Cardiac atrium fibroblast (primary cell): ENCODE data around the gene HOXC4. TPM values are rescaled to one million over a fixed set of nuclear protein-coding genes. Genes with fewer than 3 reads are reported as not detected.

Experiments
- total RNA-seq: library from RNA; depleted of rRNA; stranded (reverse); fragments of >200 nt; gene quantifications from 2 replicates; pipeline ENCODE4 v1.2.3, GENCODE V29; 2015

The HOXC4 gene
- total RNA-seq = not detected in 2 replicates

DNA sequence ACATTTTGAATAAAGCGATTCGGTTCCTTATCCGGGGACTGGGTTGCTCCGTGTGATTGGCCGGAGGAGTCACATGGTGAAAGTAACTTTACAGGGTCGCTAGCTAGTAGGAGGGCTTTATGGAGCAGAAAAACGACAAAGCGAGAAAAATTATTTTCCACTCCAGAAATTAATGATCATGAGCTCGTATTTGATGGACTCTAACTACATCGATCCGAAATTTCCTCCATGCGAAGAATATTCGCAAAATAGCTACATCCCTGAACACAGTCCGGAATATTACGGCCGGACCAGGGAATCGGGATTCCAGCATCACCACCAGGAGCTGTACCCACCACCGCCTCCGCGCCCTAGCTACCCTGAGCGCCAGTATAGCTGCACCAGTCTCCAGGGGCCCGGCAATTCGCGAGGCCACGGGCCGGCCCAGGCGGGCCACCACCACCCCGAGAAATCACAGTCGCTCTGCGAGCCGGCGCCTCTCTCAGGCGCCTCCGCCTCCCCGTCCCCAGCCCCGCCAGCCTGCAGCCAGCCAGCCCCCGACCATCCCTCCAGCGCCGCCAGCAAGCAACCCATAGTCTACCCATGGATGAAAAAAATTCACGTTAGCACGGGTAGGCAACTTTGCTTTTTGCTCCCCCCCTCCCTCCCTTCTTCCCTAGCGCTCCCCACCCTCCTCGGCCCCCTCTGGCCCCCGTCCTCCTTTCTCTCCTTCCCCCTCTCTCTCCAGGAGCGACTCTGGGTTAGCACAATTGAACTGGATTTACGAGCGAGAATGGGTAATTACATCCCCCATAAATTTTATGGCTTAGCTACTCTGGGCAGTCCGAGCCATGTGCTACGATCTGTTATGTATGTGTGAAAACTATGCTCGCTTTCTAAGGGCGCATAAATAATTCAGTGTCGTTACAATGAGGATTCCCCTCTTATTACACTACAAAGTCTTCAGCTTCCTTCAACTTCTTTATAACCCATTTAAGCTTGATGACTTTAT, at the start of gene HOXC4:
TSS of gene HOXC4 (plus strand) at position 85 of the 991 bp plus-strand sequence. CDS start at position 173, 88 bp downstream.

DNA sequence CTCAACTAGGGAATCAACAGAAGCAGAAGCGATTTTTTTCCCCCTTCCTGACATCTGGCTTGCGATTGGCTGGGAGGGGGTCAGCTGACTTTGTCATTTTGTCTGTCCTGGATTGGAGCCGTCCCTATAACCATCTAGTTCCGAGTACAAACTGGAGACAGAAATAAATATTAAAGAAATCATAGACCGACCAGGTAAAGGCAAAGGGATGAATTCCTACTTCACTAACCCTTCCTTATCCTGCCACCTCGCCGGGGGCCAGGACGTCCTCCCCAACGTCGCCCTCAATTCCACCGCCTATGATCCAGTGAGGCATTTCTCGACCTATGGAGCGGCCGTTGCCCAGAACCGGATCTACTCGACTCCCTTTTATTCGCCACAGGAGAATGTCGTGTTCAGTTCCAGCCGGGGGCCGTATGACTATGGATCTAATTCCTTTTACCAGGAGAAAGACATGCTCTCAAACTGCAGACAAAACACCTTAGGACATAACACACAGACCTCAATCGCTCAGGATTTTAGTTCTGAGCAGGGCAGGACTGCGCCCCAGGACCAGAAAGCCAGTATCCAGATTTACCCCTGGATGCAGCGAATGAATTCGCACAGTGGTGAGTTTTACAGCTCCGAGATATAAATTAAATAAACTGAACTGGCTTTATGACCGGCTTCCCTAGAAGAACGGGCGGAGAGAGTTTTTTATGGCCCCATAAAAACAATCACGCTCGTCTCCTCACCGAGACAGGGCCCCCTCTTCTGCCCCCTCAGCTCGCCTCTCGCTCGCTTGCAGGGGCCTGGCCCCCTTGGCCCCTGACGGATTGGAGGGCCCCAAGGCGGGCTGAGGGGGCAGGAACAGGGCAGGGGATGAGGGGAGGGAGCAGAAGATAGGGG, 25.1 kb upstream of the HOXC4 start, which contains the start of gene HOXC6:
TSS of gene HOXC6 (plus strand) at position 127 of the 888 bp plus-strand sequence. CDS start at position 209, 82 bp downstream.

DNA sequence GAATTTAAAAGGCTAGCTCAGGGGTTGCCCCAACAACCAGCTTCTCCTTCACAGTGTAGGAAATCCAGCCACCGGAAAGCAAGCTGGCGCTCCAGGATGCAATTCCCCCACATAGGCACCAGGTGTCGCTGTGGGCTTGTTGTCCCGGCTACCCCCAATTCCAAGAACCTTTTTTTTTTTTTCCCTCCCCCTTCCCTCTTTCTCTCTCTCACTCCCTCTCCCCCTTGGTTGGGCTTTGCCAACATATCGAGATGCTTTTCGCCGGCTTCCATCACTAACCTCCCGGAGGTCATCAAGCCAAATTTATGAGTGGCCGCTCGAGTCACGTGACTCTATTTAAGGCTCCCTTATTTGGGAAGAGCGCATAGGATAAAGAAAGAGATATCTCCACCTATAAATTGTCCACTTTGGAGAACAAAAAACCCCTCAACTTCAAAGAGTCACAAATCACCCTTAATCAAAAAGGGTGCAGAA, 21.0 kb upstream of the HOXC4 start, which contains the start of gene HOXC5:
TSS of gene HOXC5 (plus strand) at position 424 of the 474 bp plus-strand sequence. CDS start 73 bp downstream, outside the sequence.

Other genes starting within 250 kb of the HOXC4 start
- gene HOXC13, start 115.0 kb upstream of the HOXC4 start, total RNA-seq = not detected in 2 replicates
- not detected in 2 replicates for gene HOXC12, start 98.9 kb upstream of the HOXC4 start, total RNA-seq
- not detected in 2 replicates for gene HOXC11, start 80.7 kb upstream of the HOXC4 start, total RNA-seq
- not detected in 2 replicates for gene HOTAIR, start 78.9 kb upstream of the HOXC4 start, total RNA-seq
- gene HOXC10, start 68.7 kb upstream of the HOXC4 start, total RNA-seq = not detected in 2 replicates
- gene HOXC9, start 53.7 kb upstream of the HOXC4 start, total RNA-seq = not detected in 2 replicates
- not detected in 2 replicates for gene HOXC8, start 44.9 kb upstream of the HOXC4 start, total RNA-seq
- gene HOXC6, start 25.4 kb upstream of the HOXC4 start, total RNA-seq = not detected in 2 replicates
- gene HOXC5, start 20.8 kb upstream of the HOXC4 start, total RNA-seq = not detected in 2 replicates
- gene SMUG1, start 135.2 kb downstream of the HOXC4 start, total RNA-seq = 33.4 and 57.5 TPM in 2 replicates
- gene CBX5, start 226.3 kb downstream of the HOXC4 start, total RNA-seq = 22.0 and 31.1 TPM in 2 replicates
- 355 and 603 TPM in 2 replicates for gene HNRNPA1, start 226.9 kb downstream of the HOXC4 start, total RNA-seq
- 1.6 TPM in 1 of 2 replicates, not detected in the other for gene NFE2, start 247.2 kb downstream of the HOXC4 start, total RNA-seq